IPS DF 4.7 (cell line): ENCODE data around the gene MSH6.

ENCODE experiments used
- DNase-seq: peaks from one replicate; pipeline ENCODE4 v3.0.0-alpha.2; 2013; ENCODE audit warnings: low spot score; ENCODE audit errors: extremely low read depth

Gene MSH6, protein sequence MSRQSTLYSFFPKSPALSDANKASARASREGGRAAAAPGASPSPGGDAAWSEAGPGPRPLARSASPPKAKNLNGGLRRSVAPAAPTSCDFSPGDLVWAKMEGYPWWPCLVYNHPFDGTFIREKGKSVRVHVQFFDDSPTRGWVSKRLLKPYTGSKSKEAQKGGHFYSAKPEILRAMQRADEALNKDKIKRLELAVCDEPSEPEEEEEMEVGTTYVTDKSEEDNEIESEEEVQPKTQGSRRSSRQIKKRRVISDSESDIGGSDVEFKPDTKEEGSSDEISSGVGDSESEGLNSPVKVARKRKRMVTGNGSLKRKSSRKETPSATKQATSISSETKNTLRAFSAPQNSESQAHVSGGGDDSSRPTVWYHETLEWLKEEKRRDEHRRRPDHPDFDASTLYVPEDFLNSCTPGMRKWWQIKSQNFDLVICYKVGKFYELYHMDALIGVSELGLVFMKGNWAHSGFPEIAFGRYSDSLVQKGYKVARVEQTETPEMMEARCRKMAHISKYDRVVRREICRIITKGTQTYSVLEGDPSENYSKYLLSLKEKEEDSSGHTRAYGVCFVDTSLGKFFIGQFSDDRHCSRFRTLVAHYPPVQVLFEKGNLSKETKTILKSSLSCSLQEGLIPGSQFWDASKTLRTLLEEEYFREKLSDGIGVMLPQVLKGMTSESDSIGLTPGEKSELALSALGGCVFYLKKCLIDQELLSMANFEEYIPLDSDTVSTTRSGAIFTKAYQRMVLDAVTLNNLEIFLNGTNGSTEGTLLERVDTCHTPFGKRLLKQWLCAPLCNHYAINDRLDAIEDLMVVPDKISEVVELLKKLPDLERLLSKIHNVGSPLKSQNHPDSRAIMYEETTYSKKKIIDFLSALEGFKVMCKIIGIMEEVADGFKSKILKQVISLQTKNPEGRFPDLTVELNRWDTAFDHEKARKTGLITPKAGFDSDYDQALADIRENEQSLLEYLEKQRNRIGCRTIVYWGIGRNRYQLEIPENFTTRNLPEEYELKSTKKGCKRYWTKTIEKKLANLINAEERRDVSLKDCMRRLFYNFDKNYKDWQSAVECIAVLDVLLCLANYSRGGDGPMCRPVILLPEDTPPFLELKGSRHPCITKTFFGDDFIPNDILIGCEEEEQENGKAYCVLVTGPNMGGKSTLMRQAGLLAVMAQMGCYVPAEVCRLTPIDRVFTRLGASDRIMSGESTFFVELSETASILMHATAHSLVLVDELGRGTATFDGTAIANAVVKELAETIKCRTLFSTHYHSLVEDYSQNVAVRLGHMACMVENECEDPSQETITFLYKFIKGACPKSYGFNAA (N-terminal part only)

DNA sequence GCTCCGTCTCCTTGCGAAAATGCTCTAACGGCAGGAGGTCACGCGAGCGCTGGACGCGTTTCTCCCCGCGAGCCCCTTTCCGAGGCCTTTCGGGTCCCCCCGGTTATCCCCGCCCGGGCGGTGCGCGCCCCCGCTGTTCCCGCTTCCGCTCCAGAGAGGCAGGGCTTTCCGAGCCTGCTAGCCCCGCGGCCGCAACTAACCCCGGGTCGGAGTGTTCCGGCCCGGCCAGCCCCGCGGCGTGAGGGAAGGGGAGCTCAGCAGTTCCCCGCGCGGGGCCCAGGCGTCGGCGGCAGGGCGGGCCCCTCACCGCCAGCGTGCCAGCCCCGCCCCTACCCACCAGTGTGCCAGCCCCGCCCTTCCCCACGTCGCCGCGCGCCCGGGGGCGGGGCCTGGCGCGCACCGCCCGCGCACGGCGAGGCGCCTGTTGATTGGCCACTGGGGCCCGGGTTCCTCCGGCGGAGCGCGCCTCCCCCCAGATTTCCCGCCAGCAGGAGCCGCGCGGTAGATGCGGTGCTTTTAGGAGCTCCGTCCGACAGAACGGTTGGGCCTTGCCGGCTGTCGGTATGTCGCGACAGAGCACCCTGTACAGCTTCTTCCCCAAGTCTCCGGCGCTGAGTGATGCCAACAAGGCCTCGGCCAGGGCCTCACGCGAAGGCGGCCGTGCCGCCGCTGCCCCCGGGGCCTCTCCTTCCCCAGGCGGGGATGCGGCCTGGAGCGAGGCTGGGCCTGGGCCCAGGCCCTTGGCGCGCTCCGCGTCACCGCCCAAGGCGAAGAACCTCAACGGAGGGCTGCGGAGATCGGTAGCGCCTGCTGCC, at the start of gene MSH6:
Gene MSH6, plus strand, starts transcription at position 475 of the 815 bp plus-strand sequence. Its CDS starts 89 bp downstream, at position 564.
- no peak for DNase-seq

DNA sequence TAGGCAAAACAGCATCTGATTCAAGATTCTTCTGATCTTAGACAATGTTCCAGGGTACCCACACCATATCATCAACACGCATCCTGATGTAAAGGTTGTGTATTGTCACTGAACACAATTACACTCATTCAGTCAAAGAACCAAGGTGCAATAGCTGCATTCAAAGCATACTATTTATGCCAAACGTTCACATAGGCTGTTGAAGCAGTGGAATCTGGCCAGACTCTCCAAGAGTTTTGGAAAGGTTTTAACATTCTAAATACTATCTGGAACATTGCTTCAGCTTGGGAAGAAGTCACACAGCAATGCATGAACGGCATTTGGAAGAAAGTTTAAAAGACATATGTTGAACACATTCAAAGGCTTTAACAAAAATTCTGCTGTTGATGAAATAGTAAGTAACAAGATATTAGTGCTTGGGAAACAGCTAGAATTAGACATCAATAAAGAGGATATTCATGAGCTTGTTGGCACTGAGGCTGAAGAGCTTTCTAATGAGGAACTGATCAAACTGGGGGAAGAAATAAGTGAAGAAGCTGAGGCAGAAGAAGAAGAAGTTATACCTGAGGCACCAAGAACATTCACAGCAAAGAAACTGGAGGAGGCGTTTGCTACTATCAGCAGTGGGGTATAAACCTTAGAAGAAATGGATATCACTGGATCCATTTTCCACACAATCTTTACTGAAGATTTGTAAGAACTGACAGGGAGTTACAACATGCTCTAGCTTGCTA, 47.6 kb upstream of the MSH6 start:
- DNase-seq: no peak

DNA sequence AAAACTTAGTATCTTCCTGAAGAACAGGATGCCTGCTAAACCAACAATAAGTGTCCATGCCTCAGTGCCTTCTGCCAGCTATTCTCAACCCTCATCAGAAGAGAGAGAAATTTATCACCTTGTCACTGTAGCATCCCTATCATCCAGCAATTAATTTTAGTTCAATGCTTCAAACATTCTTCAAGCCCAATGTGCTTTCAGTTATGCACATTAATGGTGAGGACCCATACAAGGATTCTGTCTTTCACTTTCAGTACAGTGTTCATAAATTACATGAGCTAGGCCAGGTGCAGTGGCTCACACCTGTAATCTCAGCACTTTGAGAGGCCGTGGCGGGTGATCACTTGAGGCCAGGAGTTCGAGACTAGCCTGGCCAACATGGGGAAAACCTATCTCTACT, 47.0 kb upstream of the MSH6 start:
- no peak for DNase-seq

DNA sequence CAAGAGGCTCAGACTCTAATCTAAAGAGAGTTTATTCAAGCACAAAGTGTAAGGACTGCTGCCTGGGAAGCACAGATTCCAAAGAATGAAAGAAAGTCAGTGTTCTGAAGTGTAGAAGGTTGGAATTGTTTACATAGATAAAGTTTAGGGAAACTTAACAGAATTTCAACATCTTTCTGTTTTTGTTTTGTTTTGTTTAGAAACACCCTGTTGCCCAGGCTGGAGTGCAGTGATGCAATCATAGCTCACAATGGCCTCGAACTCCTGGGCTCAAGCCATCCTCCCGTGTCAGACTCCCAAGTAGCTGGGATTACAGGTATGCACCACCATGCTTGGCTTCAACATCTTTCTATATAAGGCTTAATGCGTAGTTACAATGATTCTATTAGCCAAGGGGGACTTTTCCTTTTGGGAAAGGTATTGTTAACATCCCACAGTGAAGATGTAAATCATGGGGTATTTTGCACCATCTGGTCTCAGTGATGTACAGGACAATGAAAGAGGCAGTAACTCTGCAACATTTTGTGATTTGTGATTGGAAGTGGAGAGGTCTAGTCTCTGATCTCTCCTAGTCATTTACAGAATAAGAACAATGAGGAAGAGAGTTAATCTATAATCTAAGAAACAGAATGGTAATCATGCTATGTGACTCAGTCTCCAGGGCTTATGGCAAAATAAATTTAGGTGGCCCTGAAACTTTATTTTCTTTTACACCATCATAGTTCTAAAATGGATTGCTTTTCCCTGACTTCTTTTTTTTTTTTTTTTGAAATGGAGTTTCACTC, 45.6 kb upstream of the MSH6 start:
- DNase-seq: no peak

DNA sequence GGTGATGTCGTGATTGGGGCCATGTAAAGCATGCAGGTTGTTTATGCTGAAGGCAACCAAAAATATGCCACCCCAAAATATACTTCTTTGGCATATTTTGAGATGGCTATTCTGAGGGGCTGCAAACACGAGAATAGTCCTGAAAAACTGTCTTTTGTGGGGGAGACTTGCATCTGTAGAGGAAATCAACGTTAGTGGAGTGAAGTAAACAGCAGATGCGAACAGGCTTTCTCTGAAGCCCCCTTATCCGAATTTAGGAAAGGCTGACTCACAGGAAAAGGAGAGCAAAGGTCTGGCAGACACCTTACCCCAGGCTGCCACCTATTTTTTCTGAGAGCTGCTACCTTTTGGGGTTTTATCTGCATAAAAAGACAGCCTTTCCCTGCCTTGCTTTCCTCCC, 44.6 kb upstream of the MSH6 start:
- DNase-seq: no peak

DNA sequence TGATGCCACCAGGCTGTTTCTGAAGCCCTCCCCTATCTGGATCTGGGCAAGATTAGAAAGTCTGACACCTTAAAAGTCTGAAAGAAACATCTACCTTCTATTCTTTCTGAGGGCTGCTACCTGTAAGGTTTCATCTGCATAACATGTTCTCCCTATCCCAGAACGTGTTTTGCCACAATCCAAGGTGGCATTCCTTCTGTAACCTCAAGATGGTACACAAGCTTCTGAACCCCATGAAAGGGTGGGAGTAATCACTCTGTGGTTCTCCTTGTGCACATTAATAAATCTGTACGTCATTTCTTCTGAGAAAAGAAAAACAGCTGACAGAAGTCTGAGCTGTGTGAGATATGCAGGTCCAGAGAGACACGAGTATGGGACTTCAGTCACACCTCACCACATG, 41.8 kb upstream of the MSH6 start:
- DNase-seq: no peak

DNA sequence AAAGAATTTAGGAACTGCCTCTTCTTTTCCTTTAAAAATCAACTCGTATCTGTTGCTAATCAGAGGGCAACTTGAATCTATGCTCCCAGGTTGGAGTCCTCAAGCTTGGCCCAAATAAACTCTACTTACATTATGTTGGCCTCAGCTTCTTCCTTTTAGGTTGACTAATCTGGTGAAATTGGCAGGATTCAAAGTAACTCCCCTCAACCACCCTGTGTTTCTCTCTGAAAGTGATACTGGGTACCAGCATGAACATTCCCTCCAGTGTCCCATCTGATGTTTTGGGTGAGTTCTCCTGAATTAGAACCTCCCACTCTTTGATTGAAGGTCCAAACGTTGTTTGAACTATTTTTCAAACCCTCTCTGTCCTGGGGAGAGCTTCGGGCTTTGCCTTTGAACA, 41.3 kb upstream of the MSH6 start:
- no peak for DNase-seq

DNA sequence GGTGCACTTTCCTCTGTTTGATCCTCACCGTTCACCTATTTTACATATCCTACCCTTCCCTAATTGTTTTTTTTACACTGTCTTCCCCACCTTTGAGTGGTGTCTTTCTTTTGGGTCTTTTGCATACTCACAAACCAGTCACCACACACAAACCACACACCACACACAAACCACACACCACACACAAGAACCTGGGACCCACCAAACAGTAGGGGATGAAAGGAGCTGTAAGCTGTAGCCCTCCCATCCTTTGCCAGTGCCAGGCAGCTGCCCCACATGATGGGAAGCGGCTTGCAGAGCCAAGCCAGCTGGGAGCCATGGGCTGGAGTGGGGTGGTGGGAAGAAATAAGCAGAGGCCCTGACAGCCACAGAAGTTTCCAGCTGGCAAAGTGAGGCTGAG, 38.9 kb upstream of the MSH6 start:
- no peak for DNase-seq

DNA sequence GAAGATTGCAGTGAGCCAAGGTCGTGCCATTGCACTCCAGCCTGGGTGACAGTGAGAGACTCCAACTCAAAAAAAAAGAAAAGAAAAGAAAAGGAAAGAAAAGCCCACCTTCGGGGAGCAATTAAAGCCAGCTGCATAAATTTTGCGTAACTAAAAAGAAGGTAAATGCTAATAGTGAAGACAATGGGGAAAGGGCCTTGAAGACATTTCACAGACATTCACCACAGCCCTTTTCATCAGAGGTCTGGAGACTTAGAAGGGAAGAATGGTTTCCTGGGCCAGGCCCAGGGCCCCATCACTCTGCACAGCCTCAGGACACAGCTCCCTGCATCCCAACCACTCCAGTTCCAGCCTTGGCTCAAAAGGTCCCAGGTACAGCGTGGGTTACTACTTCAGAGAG, 35.1 kb upstream of the MSH6 start:
- no peak for DNase-seq

DNA sequence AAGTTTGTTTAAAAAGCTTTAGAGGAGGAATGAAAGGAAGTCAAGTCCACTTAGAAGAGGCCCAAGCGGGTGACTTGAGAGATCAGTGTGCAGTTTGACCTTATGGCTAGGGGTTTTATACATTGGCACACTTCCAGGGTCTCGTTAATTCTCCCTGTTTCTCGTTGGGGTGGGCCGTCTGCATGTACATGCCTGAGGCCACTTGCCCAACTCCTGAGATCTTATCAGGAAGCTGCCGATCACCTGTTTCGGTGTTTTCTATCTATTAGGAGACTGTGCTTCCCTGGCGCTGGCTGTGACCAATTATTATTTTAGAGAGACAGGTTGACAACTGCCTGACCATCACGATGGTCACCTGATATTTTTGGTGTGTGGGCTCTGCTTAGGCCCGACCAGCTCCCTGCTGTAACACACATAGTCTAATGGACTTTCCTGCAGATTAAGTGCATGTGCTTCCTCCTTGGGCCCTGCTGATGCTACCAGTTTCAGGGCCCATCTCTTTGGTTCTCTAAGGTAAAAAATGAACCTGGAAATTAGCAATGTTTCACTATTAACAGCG, 31.0 kb upstream of the MSH6 start:
- DNase-seq: no peak

DNA sequence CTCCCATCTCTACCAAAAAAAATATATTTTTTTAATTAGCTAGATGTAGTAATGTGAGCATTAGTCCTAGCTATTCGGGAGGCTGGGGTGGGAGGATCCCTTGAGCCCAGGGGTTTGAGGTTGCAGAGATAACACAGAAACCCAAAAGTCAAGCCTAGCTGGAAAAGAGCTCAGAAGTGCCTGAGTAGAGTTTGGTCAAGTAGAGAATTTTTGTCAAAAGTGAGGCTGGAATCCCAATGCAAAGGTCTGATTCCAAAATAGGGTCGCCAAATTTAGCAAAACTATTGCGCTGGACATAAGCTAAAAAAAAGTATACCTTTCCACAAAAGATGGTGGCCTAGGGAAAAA, 15.5 kb upstream of the MSH6 start:
- DNase-seq: no peak

DNA sequence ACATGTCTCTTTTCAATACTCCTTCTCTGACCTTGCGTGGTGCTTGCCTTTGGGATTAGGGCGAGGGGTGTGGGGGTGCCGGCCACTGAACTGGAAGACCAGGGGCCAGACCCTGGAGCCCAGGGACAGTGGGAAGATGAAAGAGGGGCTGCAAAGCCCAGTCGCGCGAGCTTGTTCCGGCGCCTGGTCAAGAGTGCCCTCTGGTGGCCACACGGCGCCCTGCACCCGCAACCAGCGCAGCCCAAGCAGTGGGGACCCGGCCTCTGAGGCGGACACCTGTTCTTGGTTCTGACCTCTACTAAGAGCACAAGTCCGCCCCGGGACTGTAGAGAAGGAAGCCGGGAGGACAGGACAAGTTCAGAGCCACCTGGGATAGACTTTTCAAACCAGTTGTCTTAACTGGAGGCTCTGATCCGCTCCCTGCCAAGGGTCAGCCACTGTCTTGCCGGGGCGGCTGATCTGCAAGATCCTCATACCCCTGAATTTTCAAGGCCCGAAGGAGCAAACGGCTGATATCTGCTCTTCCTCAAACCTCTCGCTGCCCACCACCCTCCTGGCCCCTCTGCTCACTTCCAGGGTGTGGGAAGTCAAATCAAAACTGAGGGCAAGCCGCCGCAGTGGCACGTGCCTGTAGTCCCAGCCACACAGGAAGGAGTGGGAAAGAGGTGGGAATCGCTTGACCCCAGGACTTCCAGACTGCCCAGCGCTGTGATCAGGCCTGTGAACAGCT, 14.9 kb upstream of the MSH6 start:
- DNase-seq: no peak

DNA sequence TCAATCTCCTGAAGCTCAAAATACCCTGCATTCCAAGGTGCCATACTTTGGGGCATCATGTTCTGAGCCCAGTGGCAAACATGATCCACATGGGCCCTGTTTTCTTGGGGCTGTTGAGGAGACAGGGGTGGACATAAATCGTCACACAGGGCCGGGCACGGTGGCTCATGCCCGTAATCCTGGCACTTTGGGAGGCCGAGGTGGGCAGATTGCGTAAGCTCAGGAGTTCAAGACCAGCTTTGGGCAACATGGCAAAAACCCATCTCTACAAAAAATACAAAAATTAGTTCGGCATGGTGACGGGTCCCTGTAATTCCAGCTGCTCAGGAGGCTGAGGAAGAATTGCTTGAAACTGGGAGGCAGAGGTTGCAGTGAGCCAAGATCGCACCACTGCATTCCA, 13.6 kb upstream of the MSH6 start:
- no peak for DNase-seq

DNA sequence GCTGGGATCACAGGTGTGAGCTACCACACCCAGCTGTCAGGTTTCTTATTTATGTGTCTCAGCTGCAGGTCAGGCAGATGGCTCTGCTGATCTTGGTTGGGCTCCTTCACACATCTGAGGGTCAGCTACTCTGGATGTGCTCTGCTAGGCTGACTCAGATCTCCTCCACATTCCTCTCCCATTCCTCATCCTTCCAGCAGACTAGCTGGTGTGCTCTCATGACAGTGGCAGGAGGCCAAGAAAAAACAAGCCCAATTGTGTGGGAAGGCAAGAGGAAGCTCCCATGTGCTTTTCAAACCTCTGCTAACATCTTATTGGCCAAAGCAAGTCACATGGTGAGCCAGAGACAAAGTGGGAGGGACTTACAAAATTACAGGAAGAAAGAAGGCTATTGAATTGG, 11.7 kb upstream of the MSH6 start:
- DNase-seq: no peak

DNA sequence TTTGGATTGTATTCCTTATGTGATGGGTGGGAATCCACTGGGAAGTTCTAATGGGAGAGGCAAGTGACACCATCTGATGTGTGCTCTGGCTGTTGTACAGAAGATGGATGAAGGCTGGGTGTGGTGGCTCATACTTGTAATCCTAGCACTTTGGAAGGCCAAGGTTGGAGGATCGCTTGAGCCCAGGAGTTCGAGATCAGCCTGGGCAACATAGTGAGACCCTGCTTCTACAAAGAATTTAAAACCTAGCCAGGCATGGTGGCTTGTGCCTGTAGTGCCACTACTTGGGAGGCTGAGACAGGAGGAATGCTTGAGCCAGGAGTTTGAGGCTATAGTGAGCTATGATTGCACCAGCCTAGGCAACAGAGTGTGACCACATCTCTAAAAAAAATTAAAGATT, 10.6 kb upstream of the MSH6 start:
- no peak for DNase-seq

DNA sequence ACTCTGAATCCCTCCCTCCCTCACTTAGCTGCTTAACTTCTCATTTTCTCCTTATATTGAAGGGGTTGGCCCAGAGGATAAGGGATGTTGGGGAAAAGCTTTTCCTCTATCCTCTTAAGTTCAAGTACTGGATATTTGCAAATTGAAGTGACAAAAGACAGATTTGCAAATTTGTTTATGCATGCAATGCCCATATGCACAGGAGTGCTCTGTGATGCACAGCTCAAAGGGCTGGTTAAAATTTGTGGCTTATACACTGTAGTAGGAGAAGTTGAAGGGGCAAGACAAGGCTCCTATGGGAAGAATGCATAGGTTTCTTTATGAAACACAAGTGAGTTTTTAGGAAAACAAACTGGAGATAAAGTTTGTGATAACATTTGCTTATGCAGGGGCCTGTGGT, 8.4 kb upstream of the MSH6 start:
- DNase-seq: no peak

DNA sequence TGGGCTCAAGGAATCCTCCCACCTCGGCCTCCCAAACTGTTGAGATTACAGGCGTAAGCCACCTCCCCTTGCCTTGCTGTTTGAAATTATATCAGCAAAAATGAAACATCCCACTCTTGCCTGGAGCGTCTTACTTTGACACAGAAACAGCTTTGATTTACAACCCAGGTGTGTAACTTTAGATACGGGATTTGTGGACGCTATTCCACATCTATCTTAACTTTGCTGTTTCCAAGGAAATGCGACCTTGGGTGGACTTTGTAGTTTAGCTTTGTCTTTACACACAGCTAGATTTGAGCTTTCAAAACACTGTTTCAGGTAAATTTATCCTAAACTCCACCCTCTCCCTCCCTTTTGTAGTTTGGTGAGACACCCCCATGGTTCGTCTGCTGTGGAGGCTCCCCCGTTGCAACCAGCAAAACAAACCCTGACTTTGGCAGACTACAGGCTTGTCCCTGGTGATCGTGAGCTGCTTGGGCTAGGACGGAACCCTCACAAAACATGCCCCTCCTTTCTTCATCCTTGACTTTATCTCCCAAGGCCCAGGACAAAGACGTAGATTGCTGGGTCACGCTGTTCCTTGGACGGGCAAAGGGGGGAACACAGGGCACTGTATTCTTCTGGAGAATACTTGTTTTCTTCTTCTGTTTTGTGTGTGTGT, 5.5 kb upstream of the MSH6 start:
- DNase-seq: no peak
